GM06990 (cell line): Measurements from ENCODE around the gene HLCS.

ENCODE experiments used
- DNase-seq: peaks from one replicate; pipeline ENCODE4 v3.0.0-alpha.2; 2011; ENCODE audit not compliant: insufficient read length; ENCODE audit errors: extremely low read depth
- H3K27me3 ChIP-seq: replicated peaks from 2 replicates; pipeline ENCODE4 v1.6.0; 2011; ENCODE audit warnings: low read length; ENCODE audit not compliant: control insufficient read depth, insufficient read depth
- H3K36me3 ChIP-seq: 2 replicates; pipeline ENCODE4 v1.5.1; 2011; ENCODE audit warnings: low read length; ENCODE audit not compliant: control insufficient read depth, insufficient read depth
- H3K4me3 ChIP-seq: replicated peaks from 2 replicates; pipeline ENCODE4 v1.5.1; 2011; ENCODE audit warnings: low read depth, mild to moderate bottlenecking, control low read depth, low read length
- CTCF ChIP-seq: IDR thresholded peaks from 2 replicates; pipeline ENCODE4 v1.5.1; 2011; ENCODE audit warnings: low read length, control low read depth, mild to moderate bottlenecking, inconsistent platforms; ENCODE audit not compliant: insufficient read depth, poor library complexity, severe bottlenecking

HLCS gene

DNA sequence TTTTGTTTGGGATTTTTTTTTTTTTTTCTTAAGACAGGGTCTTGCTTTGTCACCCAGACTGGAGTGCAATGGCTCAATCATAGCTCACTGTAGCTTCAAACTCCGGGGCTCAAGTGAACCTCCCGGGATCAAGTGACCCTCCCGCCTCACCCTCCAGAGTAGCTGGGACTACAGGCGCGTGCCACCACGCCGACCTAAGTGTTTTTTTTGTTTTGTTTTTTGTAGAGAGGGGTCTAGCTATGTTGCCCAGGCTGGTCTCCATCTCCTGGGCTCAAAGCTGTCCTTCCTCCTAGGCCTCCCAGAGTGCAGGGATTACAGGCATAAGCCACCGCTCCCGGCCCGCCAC is 776 bp downstream of the HLCS start:
- peak; percentile 15 for DNase-seq
- TF ChIP-seq CTCF = no peak
- no peaks in the 10 kb centered on the region for H3K27me3 ChIP-seq
- H3K4me3 ChIP-seq = peak overlapping the region; percentile 79
- no peaks in the 10 kb centered on the region for H3K36me3 ChIP-seq

GRCh38 chr21:36964827-36965719 is 1.4 kb downstream of the HLCS start:
- Histone ChIP-seq H3K4me3 (peak overlapping the region; percentile 79), H3K27me3 (no peaks in the 10 kb centered on the region), H3K36me3 (no peaks in the 10 kb centered on the region)
- TF ChIP-seq CTCF = no peak
- peak; percentile 18 for DNase-seq

DNA sequence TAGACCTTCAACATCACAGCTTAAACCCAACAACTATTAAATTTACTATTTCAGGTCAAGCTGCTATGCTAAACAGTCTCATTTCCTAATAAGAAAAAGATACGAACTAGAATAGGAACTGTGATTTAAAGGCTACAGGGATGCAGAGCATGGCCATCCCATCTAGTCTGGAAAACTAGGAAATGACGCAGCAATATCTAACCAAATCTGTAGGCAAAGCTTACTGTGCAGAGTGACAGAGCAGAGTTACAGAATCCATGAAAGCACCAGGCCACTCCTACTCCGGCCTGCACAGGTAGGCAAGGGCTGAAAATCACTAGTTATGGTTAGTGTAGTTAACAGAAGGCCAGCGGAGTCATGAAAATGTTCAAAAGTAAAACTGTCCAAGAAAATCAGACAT is 2.1 kb downstream of the HLCS start:
- no peak for TF ChIP-seq CTCF
- Histone ChIP-seq H3K36me3 (no peaks in the 10 kb centered on the region), H3K27me3 (no peaks in the 10 kb centered on the region), H3K4me3 (no peak overlapping the region)
- DNase-seq = no peak

GRCh38 chr21:36962098-36962780 is 4.2 kb downstream of the HLCS start:
- no peaks in the 10 kb centered on the region for H3K36me3 ChIP-seq
- H3K27me3 ChIP-seq = no peaks in the 10 kb centered on the region
- no peak for TF ChIP-seq CTCF
- DNase-seq = no peak
- H3K4me3 ChIP-seq = no peak overlapping the region

DNA sequence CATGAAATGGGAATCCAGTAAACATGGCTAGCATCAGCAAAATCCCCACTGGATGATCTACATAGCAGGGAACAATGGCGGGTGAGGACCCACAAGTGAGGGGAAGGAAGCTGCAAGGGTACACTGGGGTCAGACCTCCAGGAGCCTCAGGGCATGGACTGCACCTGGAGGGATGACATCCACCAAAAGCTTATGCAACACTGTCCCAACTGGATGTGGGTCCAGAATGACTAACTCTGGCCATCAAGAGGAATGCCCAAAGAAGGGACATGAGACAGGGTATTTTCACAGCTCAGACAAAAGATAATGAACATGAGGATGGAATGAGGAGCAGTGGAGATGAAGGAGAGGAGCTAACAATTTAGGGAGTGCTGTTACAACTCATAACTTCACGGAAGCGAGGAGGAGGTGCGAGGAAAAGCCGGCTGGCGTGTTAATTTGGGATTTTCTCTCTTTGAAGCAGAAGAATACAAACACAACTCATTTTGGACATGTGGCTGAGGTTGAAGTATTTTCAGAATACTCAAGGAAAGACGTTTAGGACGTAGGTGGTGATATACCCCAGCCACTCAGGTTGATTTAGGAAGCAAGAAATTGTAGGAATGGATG is 5.7 kb downstream of the HLCS start:
- Histone ChIP-seq H3K36me3 (no peaks in the 10 kb centered on the region), H3K27me3 (no peaks in the 10 kb centered on the region), H3K4me3 (no peak overlapping the region)
- no peak for DNase-seq
- no peak for TF ChIP-seq CTCF
